ENCODE measurements around the gene SH3TC1.

DNA sequence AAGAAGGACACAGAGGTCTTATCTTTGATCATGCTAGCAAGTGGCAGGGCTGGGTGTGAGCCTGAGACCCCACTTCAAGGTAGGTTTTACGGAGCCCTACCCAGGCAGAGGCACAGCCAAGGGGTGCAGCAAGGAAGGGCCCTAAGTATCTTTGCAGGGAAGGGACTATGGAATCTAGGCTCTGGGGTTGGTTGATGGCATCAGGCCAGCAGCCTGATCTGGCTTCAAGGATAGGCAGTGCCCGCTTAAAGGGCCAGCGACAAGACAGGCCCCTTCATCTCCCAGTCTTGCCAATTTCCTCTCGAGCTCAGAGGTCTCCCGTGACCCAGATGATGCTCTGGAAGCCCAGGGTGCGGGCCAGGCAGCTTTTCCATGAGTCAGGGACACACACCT, 46.2 kb upstream of the SH3TC1 start:
- TF ChIP-seq, protein P1, sequence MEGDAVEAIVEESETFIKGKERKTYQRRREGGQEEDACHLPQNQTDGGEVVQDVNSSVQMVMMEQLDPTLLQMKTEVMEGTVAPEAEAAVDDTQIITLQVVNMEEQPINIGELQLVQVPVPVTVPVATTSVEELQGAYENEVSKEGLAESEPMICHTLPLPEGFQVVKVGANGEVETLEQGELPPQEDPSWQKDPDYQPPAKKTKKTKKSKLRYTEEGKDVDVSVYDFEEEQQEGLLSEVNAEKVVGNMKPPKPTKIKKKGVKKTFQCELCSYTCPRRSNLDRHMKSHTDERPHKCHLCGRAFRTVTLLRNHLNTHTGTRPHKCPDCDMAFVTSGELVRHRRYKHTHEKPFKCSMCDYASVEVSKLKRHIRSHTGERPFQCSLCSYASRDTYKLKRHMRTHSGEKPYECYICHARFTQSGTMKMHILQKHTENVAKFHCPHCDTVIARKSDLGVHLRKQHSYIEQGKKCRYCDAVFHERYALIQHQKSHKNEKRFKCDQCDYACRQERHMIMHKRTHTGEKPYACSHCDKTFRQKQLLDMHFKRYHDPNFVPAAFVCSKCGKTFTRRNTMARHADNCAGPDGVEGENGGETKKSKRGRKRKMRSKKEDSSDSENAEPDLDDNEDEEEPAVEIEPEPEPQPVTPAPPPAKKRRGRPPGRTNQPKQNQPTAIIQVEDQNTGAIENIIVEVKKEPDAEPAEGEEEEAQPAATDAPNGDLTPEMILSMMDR (IDR thresholded peaks at IDR 0.05; ENCODE audit: insufficient read depth, low read depth, low read length), result no peak
- no peak for TF ChIP-seq EZH2 (IDR thresholded peaks at IDR 0.05; ENCODE audit: insufficient read depth, low read length)
